Measurements from ENCODE around the gene CELA2A. TPM values are rescaled to one million over a fixed set of nuclear protein-coding genes. Genes with fewer than 3 reads are reported as not detected.

CELA2A gene
- total RNA-seq (not detected), polyA plus RNA-seq (ENCODE audit: insufficient read length in 2 of 2) (under 1 TPM in 1 of 2 donors, not detected in 1; 0.72 TPM)
- long read RNA-seq, donor 1 = 0 reads
- long read RNA-seq, donor 2 = 0 reads
- long read RNA-seq, donor 3 = 0 reads
- long read RNA-seq, donor 4 = 0 reads

DNA sequence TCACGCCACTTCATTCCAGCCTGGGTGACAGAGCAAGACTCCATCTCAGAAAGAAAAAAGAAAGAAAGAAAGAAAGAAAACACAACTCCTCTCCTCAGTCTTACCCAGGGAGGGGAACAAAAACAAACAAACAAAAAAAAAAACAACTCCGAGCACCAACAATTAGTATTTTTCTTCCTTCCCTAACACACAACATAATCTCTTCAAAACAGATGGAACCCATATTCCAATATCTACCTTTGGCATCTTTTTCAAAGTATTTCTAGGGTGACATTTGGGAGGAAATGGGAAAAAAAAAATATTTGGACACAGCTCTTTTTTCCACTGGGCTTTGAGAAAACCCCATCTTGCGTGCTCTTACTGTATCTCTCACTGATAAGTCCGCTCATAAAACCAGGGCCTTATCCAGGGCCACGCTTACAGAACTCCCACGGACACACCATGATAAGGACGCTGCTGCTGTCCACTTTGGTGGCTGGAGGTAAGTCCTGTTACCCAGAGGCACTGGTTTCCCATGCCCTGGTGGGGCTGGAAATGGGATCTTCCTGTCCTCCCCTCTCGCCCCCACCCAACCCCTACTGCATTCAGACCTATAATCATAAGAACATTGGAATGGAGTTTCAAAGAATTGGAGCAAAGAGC lies at the start of gene CELA2A:
CELA2A (plus strand) TSS at position 420 of the 642 bp plus-strand sequence; CDS start at position 442, 22 bp downstream.
- Histone ChIP-seq H3K27ac (ENCODE audit: low read depth, low read length) (no peak within 1 kb of the TSS), H3K9me3 (ENCODE audit: control insufficient read depth, insufficient read depth, low read length) (no peaks in the 10 kb centered on the region), H3K27me3 (ENCODE audit: control insufficient read depth, insufficient read depth, low read length) (no peaks in the 10 kb centered on the region), H3K36me3 (ENCODE audit: control insufficient read depth, insufficient read depth, low read length) (no peaks in the 10 kb centered on the region), H3K4me3 (ENCODE audit: low read depth, low read length) (no peak within 1 kb of the TSS), H3K4me1 (ENCODE audit: control insufficient read depth, insufficient read depth, low read length) (no peaks in the 10 kb centered on the region)
- no peak for DNase-seq (ENCODE audit: low read depth in 4 of 6, low spot score in 6 of 6)
- WGBS (ENCODE audit: insufficient coverage) = 96% methylated on average over 5 of the region's 8 CpGs

DNA sequence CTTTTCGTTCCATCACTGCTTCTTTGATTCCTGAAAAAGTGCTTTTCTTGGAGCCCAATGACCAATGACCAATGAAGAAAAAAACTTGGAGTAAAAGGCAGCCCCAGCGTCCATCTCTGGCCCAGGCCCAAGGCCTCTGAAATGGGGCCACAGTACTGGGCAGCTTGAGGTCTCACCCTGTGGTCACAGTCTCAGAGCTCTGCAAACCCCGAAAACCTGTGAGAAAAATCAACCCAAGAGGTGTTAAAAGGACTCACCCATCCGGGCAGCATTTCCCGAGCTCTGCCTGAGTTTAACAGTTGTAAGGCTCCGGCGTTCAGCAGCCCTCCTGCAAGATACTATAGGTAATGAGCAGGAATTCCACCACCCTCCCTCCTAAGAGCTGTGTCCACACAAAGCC lies 49.0 kb upstream of the CELA2A start:
- WGBS (ENCODE audit: insufficient coverage) = 73% methylated on average over 3 of the region's 7 CpGs
- Histone ChIP-seq H3K4me1 (ENCODE audit: control insufficient read depth, insufficient read depth, low read length) (peaks cover 34% of the 10 kb centered on the region), H3K27ac (ENCODE audit: low read depth, low read length) (no peak overlapping the region), H3K4me3 (ENCODE audit: low read depth, low read length) (no peak overlapping the region), H3K27me3 (ENCODE audit: control insufficient read depth, insufficient read depth, low read length) (no peaks in the 10 kb centered on the region), H3K36me3 (ENCODE audit: control insufficient read depth, insufficient read depth, low read length) (peaks cover 4% of the 10 kb centered on the region), H3K9me3 (ENCODE audit: control insufficient read depth, insufficient read depth, low read length) (no peaks in the 10 kb centered on the region)
- no peak for DNase-seq (ENCODE audit: low read depth in 4 of 6, low spot score in 6 of 6)

DNA sequence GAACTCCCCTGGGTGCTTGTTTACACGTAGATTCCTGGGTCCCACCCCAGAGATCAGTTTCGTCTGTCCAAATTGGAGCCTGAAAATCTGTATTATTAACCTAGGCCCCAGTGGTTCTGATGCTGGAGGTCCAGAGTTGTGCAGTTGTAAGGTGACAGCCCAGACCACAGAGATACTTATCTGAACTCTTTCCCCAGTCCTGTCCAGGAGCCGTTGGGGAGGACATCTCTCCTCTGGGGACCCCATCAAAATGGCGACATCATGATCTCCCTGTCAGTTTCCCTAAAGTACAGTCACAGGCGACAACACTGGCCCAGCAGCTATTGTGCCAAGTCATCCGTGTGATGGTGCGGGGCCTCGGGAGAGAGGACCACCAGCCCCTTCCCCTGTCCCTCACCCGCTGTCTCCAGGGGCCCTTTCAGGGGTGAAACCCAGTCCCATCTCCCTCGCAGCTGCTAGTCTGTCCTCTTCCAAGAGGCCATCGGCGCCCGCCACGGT lies 47.6 kb upstream of the CELA2A start:
- no peaks in the 10 kb centered on the region for H3K9me3 ChIP-seq (ENCODE audit: control insufficient read depth, insufficient read depth, low read length)
- 10% methylated on average over 14 of the region's 14 CpGs for WGBS (ENCODE audit: insufficient coverage)
- H3K4me3 ChIP-seq (ENCODE audit: low read depth, low read length) = peak overlapping the region; percentile 59
- peak overlapping the region; percentile 76 for H3K27ac ChIP-seq (ENCODE audit: low read depth, low read length)
- H3K4me1 ChIP-seq (ENCODE audit: control insufficient read depth, insufficient read depth, low read length) = peaks cover 48% of the 10 kb centered on the region
- H3K27me3 ChIP-seq (ENCODE audit: control insufficient read depth, insufficient read depth, low read length) = no peaks in the 10 kb centered on the region
- no peak for DNase-seq (ENCODE audit: low read depth in 4 of 6, low spot score in 6 of 6)
- peaks cover 14% of the 10 kb centered on the region for H3K36me3 ChIP-seq (ENCODE audit: control insufficient read depth, insufficient read depth, low read length)

DNA sequence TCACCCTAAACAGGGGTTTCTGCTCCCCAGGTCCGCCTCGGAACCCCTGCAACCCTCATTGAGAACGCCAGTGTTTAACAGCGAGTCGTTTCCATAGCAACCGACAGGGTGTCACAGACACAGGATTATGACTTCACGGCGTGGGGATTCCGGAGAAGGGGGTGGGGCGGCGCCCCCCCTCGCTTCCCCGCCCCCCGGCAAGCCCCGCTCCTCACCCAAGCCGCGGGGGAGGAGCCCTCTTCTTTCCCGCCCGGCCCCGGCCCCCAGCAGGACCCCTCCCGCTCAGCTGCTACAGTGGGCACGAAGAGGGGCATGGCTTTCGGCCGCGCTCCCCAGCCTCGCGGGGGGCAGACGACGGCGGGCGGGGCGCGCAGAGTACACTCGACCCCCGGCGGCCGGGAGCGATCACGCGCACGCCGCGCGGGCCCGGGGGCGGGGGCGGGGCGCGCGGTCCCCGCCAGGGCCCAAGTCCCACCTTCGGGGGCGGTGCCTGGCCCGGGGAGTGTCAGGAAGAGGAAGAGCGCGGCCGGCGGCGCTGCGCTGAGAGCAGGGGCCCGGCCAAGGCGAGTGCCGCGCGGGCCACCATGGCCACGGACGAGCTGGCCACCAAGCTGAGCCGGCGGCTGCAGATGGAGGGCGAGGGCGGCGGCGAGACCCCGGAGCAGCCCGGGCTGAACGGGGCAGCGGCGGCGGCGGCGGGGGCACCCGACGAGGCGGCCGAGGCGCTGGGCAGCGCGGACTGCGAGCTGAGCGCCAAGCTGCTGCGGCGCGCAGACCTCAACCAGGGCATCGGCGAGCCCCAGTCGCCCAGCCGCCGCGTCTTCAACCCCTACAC lies 46.9 kb upstream of the CELA2A start, which contains the start of gene EFHD2:
EFHD2 (plus strand) TSS at position 501 of the 835 bp plus-strand sequence; CDS start at position 585, 84 bp downstream.
- H3K4me1 ChIP-seq (ENCODE audit: control insufficient read depth, insufficient read depth, low read length) = peaks cover 54% of the 10 kb centered on the region
- no peaks in the 10 kb centered on the region for H3K27me3 ChIP-seq (ENCODE audit: control insufficient read depth, insufficient read depth, low read length)
- under 1% methylated on average over 95 of the region's 99 CpGs for WGBS (ENCODE audit: insufficient coverage)
- H3K9me3 ChIP-seq (ENCODE audit: control insufficient read depth, insufficient read depth, low read length) = no peaks in the 10 kb centered on the region
- peaks cover 21% of the 10 kb centered on the region for H3K36me3 ChIP-seq (ENCODE audit: control insufficient read depth, insufficient read depth, low read length)
- H3K27ac ChIP-seq (ENCODE audit: low read depth, low read length) = peak within 1 kb of the TSS; percentile 76
- peak; percentile 61 to 97 (median 80) for DNase-seq (ENCODE audit: low read depth in 4 of 6, low spot score in 6 of 6)
- H3K4me3 ChIP-seq (ENCODE audit: low read depth, low read length) = peak within 1 kb of the TSS; percentile 59

DNA sequence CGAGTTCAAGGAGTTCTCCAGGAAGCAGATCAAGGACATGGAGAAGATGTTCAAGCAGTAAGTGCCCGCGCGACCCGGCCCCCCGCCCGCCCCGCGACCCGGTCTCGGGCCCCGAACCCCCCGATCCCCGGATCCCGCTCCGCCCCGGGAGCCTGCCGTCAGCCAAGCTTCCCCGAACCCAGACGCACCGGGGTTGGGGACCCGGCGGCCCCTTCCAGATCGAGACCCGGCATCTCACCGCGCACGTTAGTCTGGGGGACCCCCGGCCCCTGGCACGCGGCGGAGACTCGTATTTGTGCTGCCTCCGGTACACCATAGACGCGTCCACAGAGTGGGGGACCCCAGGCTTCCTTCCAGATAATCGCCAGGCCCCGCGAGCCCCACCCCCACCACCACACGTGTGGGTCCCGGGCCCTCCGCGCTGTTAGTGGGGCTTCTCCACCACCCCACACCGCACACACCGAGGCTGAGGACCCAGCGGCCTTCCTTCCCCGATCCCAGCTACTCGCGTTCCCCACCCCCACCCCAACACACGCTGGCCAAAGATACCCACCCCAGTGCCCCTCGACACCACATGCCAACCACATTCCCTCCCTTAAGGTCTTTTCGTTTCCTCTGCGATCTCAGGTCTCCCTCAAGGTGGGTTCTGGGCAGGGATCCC lies 46.2 kb upstream of the CELA2A start:
- H3K4me3 ChIP-seq (ENCODE audit: low read depth, low read length) = peak overlapping the region; percentile 58
- peak in 1 of 6 donors; percentile 32 for DNase-seq (ENCODE audit: low read depth in 4 of 6, low spot score in 6 of 6)
- no peaks in the 10 kb centered on the region for H3K27me3 ChIP-seq (ENCODE audit: control insufficient read depth, insufficient read depth, low read length)
- no peaks in the 10 kb centered on the region for H3K9me3 ChIP-seq (ENCODE audit: control insufficient read depth, insufficient read depth, low read length)
- peaks cover 56% of the 10 kb centered on the region for H3K4me1 ChIP-seq (ENCODE audit: control insufficient read depth, insufficient read depth, low read length)
- WGBS (ENCODE audit: insufficient coverage) = under 1% methylated on average over 53 of the region's 53 CpGs
- H3K27ac ChIP-seq (ENCODE audit: low read depth, low read length) = no peak overlapping the region
- peaks cover 21% of the 10 kb centered on the region for H3K36me3 ChIP-seq (ENCODE audit: control insufficient read depth, insufficient read depth, low read length)

DNA sequence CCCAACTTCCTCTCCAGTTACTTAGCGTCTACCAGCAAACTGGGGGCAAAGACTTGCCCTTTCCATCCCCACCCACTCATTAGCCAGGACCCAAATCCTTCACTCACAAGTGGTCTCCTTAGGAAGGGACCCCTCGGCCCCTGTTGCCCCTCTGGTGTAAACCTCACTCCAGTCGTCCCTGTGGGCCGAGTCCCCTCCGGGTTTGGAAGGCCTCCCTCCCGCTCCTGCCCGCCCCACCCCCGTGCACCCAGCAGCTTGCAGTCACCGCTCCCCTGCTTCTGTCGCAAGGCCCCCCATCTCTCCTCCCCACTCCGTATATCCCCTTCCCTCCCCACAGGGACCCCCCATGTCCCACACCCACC lies 45.7 kb upstream of the CELA2A start:
- Histone ChIP-seq H3K4me3 (ENCODE audit: low read depth, low read length) (peak overlapping the region; percentile 58), H3K27ac (ENCODE audit: low read depth, low read length) (no peak overlapping the region), H3K9me3 (ENCODE audit: control insufficient read depth, insufficient read depth, low read length) (no peaks in the 10 kb centered on the region), H3K27me3 (ENCODE audit: control insufficient read depth, insufficient read depth, low read length) (no peaks in the 10 kb centered on the region), H3K4me1 (ENCODE audit: control insufficient read depth, insufficient read depth, low read length) (peaks cover 58% of the 10 kb centered on the region), H3K36me3 (ENCODE audit: control insufficient read depth, insufficient read depth, low read length) (peaks cover 24% of the 10 kb centered on the region)
- 20% methylated on average over 7 of the region's 11 CpGs for WGBS (ENCODE audit: insufficient coverage)
- no peak for DNase-seq (ENCODE audit: low read depth in 4 of 6, low spot score in 6 of 6)

DNA sequence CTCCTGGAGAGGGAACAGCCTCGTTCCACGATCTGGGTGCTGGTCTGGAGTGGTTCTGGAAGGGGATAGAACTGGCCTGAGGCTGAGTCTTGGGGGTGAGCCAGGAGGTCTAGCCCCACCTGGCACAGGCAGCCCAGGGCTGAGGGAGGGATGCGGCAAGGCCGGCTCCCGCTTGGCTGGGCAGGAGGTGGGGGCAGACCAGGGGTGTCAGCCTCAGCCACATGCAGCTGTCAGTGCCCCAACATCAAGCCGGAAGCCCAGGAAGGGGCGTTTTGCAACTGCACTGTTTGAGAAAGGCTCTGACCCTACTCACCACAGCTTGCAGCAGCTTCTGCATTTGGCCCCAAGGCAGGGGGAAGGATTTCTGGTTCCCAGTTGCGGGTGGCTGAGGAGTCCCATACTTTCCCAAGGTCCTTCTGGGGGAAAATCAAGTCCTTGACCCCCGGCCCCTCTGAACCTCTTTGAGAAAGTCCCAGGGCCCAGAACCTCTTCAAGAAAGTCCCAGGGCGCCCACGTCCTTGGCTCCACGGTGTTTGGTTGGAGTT lies 44.9 kb upstream of the CELA2A start:
- no peak for DNase-seq (ENCODE audit: low read depth in 4 of 6, low spot score in 6 of 6)
- Histone ChIP-seq H3K27me3 (ENCODE audit: control insufficient read depth, insufficient read depth, low read length) (no peaks in the 10 kb centered on the region), H3K9me3 (ENCODE audit: control insufficient read depth, insufficient read depth, low read length) (no peaks in the 10 kb centered on the region), H3K27ac (ENCODE audit: low read depth, low read length) (peak overlapping the region; percentile 15), H3K4me1 (ENCODE audit: control insufficient read depth, insufficient read depth, low read length) (peaks cover 66% of the 10 kb centered on the region), H3K4me3 (ENCODE audit: low read depth, low read length) (peak overlapping the region; percentile 58), H3K36me3 (ENCODE audit: control insufficient read depth, insufficient read depth, low read length) (peaks cover 29% of the 10 kb centered on the region)
- 36% methylated on average over 10 of the region's 12 CpGs for WGBS (ENCODE audit: insufficient coverage)

DNA sequence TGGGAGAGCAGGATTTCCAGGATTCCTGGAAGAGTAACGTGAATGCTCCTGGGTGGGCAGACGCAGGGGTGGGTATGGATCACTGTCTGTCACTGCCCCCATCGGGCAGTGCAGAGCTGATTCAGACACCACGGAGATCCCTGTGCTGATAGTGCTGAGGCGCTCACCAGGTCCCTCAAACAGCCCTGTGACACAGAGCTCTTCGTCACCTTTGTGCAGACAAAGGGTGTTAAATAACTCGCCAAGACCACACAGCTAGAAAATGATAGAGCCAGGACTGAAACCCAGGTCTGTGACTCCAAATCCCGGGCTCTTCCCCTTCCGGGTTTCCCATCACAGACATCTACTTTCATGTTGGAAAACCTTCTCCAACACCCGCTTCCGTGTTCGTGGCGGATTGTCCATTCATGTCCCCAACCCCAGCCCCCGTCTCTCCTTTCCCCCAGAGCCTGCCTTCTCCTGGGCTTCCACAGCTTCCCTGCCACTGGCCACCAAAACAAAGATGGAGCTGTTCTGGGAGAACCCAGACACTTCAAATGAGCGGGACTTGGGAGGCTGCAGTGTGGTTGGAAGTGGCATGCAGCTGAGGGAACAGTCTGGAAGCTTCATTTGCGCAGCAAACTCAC lies 44.2 kb upstream of the CELA2A start:
- Histone ChIP-seq H3K27ac (ENCODE audit: low read depth, low read length) (peak overlapping the region; percentile 61), H3K9me3 (ENCODE audit: control insufficient read depth, insufficient read depth, low read length) (no peaks in the 10 kb centered on the region), H3K4me3 (ENCODE audit: low read depth, low read length) (no peak overlapping the region), H3K4me1 (ENCODE audit: control insufficient read depth, insufficient read depth, low read length) (peaks cover 66% of the 10 kb centered on the region), H3K36me3 (ENCODE audit: control insufficient read depth, insufficient read depth, low read length) (peaks cover 32% of the 10 kb centered on the region), H3K27me3 (ENCODE audit: control insufficient read depth, insufficient read depth, low read length) (no peaks in the 10 kb centered on the region)
- 45% methylated on average over 13 of the region's 16 CpGs for WGBS (ENCODE audit: insufficient coverage)
- peak in 1 of 6 donors; percentile 43 for DNase-seq (ENCODE audit: low read depth in 4 of 6, low spot score in 6 of 6)

DNA sequence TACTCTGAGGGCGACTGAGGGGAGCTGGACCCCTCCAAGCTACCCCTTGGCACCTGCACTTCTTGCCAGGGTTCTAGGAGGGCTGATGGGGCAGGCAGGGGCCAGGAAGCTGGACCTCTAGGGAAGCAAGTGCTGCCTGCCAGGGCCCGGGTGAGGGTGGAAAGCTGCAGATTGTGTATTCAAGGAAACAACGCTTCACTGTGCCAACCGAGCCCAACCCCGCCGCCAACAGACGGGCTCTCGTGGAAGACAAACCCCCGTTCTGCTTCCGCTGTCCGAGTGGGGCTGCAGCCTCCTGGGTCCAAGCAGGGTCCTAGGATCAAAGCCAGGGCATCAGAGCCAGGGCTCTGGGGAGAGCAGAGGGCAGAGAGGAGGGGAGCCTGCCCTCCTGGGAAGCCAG lies 43.7 kb upstream of the CELA2A start:
- H3K4me3 ChIP-seq (ENCODE audit: low read depth, low read length) = no peak overlapping the region
- H3K4me1 ChIP-seq (ENCODE audit: control insufficient read depth, insufficient read depth, low read length) = peaks cover 66% of the 10 kb centered on the region
- peak overlapping the region; percentile 61 for H3K27ac ChIP-seq (ENCODE audit: low read depth, low read length)

More for the DNA sequence above, 43.7 kb upstream of the CELA2A start:
- WGBS (ENCODE audit: insufficient coverage) = 45% methylated on average over 10 of the region's 11 CpGs
- Histone ChIP-seq H3K27me3 (ENCODE audit: control insufficient read depth, insufficient read depth, low read length) (no peaks in the 10 kb centered on the region), H3K36me3 (ENCODE audit: control insufficient read depth, insufficient read depth, low read length) (peaks cover 32% of the 10 kb centered on the region), H3K9me3 (ENCODE audit: control insufficient read depth, insufficient read depth, low read length) (no peaks in the 10 kb centered on the region)
- peak in 2 of 6 donors; percentile 44 to 76 for DNase-seq (ENCODE audit: low read depth in 4 of 6, low spot score in 6 of 6)

Data from spinal cord (tissue), 10 donors.